H1 (cell line): ENCODE results near the gene SPAAR.

Experiments used
- EGR1 ChIP-seq: IDR thresholded peaks from 2 replicates; pipeline ENCODE4 v1.6.1; 2011; ENCODE audit warnings: low read depth, low read length, borderline replicate concordance
- SP1 ChIP-seq: IDR thresholded peaks from 2 replicates; pipeline ENCODE4 v1.6.1; 2011; ENCODE audit warnings: low read depth, low read length

DNA sequence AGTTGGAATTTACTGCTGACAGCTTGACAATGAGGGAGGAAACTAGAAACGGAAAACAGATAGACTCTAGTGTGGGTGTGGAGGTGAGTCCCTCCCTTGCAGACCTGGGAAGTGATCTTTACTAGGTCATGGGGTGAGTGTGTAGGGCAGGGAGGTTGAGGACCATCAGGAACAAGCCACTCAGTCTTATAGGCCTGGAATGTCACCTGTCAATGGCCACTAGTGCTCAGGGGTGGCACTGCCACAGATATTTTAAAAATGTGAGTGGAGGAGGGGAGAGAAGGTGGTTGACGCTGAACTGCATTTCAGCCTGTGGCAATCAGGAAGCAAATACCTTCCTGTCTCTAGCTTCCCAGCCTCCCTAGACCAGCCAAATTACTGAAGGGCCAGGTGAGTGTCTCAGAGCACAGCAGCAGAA lies 39.6 kb downstream of the SPAAR start:
- TF ChIP-seq EGR1: no peak
- no peak for TF ChIP-seq SP1
